K562 (cell line): ENCODE data around the gene IL27RA. TPM values are rescaled to one million over a fixed set of nuclear protein-coding genes. Genes with fewer than 3 reads are reported as not detected.

Experiments used
- BACH1 ChIP-seq: fragments of 200-800 bp; sonication (Bioruptor generic); IDR thresholded peaks from 2 replicates; pipeline ENCODE4 v1.6.1; 2016; ENCODE audit warnings: missing genetic modification characterization, missing compliant biosample characterization
- BDP1 ChIP-seq: IDR thresholded peaks from 3 replicates; pipeline ENCODE4 v1.6.1; 2011; ENCODE audit not compliant: insufficient read length, insufficient read depth
- CAMTA2 ChIP-seq: fragments of 250-450 bp; sonication (Bioruptor Pico); conservative IDR thresholded peaks from 2 replicates; pipeline ENCODE4 v1.5.1; 2022
- CBFB ChIP-seq: sonication (generic); formaldehyde crosslinking; IDR thresholded peaks from 2 replicates; pipeline ENCODE4 v1.4.0; 2020; ENCODE audit warnings: mild to moderate bottlenecking, missing genetic modification reagents
- KAT8 ChIP-seq: fragments of 450-650 bp; IDR thresholded peaks from 2 replicates; pipeline ENCODE4 v1.6.1; 2016; ENCODE audit warnings: low read depth, mild to moderate bottlenecking
- KDM5B ChIP-seq: fragments of 200-600 bp; sonication (generic); IDR thresholded peaks from 2 replicates; pipeline ENCODE4 v1.6.1; 2012; ENCODE audit warnings: low read depth, mild to moderate bottlenecking, moderate library complexity, low read length, control low read depth, inconsistent platforms; ENCODE audit not compliant: insufficient replicate concordance
- NBN ChIP-seq: fragments of 450-650 bp; IDR thresholded peaks from 2 replicates; pipeline ENCODE4 v1.6.1; 2016; ENCODE audit warnings: low read depth, mild to moderate bottlenecking
- SAP30 ChIP-seq: fragments of 200-600 bp; sonication (generic); IDR thresholded peaks from 2 replicates; pipeline ENCODE4 v1.6.1; 2012; ENCODE audit warnings: borderline replicate concordance, low read depth, mild to moderate bottlenecking, moderate library complexity, low read length, control low read depth, inconsistent platforms; ENCODE audit not compliant: insufficient read depth, poor library complexity, severe bottlenecking
- SMAD4 ChIP-seq: fragments of 250-450 bp; sonication (Bioruptor Pico); conservative IDR thresholded peaks from 2 replicates; pipeline ENCODE4 v1.8.0; 2021; ENCODE audit warnings: inconsistent platforms, mild to moderate bottlenecking, moderate library complexity
- THRB ChIP-seq: fragments of 450-650 bp; formaldehyde crosslinking; conservative IDR thresholded peaks from 2 replicates; pipeline ENCODE4 v1.4.0; 2022; ENCODE audit warnings: mild to moderate bottlenecking, missing genetic modification characterization
- ZFPM2 ChIP-seq: fragments of 250-450 bp; sonication (Bioruptor Pico); IDR thresholded peaks from 2 replicates; pipeline ENCODE4 v1.5.1; 2022; ENCODE audit warnings: mild to moderate bottlenecking
- polyA plus RNA-seq, 8 experiments: library from polyadenylated mRNA; depleted of rRNA in 4 of 8; stranded (reverse) in 5 of 8; unstranded in 3 of 8; fragments of >200 nt; fragmentation: Nextera tagmentation in 2 of 8; fragmentation: Illumina TruSeq in 1 of 8; extraction: Ambion mirVana in 2 of 8; extraction: Trizol in 1 of 8; gene quantifications; 2 replicates each; pipeline versions ENCODE4 v1.2.1 to v1.2.3, GENCODE V29; 2011 to 2014; ENCODE audit warnings: inconsistent platforms in 1 of 8, missing spikeins in 1 of 8
- total RNA-seq, 7 experiments: library from RNA; depleted of rRNA in 6 of 7; stranded (reverse); fragments of >200 nt in 6 of 7; fragmentation: Illumina TruSeq in 2 of 7; extraction: Trizol in 2 of 7; gene quantifications; 2 replicates each; pipeline versions ENCODE4 v1.2.1 to v1.2.3, GENCODE V29; 2011 to 2021; ENCODE audit warnings: low replicate concordance in 1 of 7
- TF ChIP-seq, protein P1 (sequence below), 2 experiments: fragments of 450-650 bp in 1 of 2; IDR thresholded peaks; 2 replicates each; pipeline ENCODE4 v1.6.1; 2011 to 2017; ENCODE audit warnings: low read depth in 2 of 2, antibody characterized with exemption in 1 of 2, borderline replicate concordance in 1 of 2, low read length in 1 of 2, mild to moderate bottlenecking in 1 of 2, mixed read lengths in 1 of 2; ENCODE audit not compliant: control insufficient read depth in 1 of 2
- TF ChIP-seq, protein P2 (sequence below): fragments of 450-650 bp; conservative IDR thresholded peaks from 2 replicates; pipeline ENCODE4 v1.6.1; 2016; ENCODE audit warnings: missing genetic modification characterization, low read depth, mild to moderate bottlenecking, control low read depth, missing compliant biosample characterization
- TF ChIP-seq, protein P3 (sequence below): sonication (generic); formaldehyde crosslinking; IDR thresholded peaks from 2 replicates; pipeline ENCODE4 v1.8.1; 2023; ENCODE audit warnings: missing genetic modification reagents, mild to moderate bottlenecking, borderline replicate concordance

The IL27RA gene
- total and polyA plus RNA-seq, 9 of the 15 experiments (the other 6 are each of a cell fraction or from before 2014, with no cell fraction given) = 1.9 to 15.9 (median 12.0) TPM

GRCh38 chr19:14080887-14081796 is 49.6 kb downstream of the IL27RA start (continued):
- TF ChIP-seq CBFB (CRISPR knock-in tag) (no peak), SMAD4 (no peak), KDM5B (peak; percentile 83), CAMTA2 (CRISPR knock-in tag) (no peak), SAP30 (no peak), BACH1 (tag) (no peak), NBN (no peak), BDP1 (no peak), THRB (0 out of 2 replicates have a peak, but pooled peaks have one; percentile 3), KAT8 (no peak), ZFPM2 (CRISPR knock-in tag) (no peak)
- TF ChIP-seq, protein P1, sequence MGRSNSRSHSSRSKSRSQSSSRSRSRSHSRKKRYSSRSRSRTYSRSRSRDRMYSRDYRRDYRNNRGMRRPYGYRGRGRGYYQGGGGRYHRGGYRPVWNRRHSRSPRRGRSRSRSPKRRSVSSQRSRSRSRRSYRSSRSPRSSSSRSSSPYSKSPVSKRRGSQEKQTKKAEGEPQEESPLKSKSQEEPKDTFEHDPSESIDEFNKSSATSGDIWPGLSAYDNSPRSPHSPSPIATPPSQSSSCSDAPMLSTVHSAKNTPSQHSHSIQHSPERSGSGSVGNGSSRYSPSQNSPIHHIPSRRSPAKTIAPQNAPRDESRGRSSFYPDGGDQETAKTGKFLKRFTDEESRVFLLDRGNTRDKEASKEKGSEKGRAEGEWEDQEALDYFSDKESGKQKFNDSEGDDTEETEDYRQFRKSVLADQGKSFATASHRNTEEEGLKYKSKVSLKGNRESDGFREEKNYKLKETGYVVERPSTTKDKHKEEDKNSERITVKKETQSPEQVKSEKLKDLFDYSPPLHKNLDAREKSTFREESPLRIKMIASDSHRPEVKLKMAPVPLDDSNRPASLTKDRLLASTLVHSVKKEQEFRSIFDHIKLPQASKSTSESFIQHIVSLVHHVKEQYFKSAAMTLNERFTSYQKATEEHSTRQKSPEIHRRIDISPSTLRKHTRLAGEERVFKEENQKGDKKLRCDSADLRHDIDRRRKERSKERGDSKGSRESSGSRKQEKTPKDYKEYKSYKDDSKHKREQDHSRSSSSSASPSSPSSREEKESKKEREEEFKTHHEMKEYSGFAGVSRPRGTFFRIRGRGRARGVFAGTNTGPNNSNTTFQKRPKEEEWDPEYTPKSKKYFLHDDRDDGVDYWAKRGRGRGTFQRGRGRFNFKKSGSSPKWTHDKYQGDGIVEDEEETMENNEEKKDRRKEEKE (IDR thresholded peaks at IDR 0.05; ENCODE audit: borderline replicate concordance in 1 of 2, control insufficient read depth in 1 of 2, low read depth in 2 of 2, low read length in 1 of 2) = peak in 1 of 2 experiments; percentile 76; a peak in 1 of 4 replicates
- TF ChIP-seq, protein P2, sequence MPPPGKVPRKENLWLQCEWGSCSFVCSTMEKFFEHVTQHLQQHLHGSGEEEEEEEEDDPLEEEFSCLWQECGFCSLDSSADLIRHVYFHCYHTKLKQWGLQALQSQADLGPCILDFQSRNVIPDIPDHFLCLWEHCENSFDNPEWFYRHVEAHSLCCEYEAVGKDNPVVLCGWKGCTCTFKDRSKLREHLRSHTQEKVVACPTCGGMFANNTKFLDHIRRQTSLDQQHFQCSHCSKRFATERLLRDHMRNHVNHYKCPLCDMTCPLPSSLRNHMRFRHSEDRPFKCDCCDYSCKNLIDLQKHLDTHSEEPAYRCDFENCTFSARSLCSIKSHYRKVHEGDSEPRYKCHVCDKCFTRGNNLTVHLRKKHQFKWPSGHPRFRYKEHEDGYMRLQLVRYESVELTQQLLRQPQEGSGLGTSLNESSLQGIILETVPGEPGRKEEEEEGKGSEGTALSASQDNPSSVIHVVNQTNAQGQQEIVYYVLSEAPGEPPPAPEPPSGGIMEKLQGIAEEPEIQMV = peak; percentile 98
- TF ChIP-seq, protein P3, sequence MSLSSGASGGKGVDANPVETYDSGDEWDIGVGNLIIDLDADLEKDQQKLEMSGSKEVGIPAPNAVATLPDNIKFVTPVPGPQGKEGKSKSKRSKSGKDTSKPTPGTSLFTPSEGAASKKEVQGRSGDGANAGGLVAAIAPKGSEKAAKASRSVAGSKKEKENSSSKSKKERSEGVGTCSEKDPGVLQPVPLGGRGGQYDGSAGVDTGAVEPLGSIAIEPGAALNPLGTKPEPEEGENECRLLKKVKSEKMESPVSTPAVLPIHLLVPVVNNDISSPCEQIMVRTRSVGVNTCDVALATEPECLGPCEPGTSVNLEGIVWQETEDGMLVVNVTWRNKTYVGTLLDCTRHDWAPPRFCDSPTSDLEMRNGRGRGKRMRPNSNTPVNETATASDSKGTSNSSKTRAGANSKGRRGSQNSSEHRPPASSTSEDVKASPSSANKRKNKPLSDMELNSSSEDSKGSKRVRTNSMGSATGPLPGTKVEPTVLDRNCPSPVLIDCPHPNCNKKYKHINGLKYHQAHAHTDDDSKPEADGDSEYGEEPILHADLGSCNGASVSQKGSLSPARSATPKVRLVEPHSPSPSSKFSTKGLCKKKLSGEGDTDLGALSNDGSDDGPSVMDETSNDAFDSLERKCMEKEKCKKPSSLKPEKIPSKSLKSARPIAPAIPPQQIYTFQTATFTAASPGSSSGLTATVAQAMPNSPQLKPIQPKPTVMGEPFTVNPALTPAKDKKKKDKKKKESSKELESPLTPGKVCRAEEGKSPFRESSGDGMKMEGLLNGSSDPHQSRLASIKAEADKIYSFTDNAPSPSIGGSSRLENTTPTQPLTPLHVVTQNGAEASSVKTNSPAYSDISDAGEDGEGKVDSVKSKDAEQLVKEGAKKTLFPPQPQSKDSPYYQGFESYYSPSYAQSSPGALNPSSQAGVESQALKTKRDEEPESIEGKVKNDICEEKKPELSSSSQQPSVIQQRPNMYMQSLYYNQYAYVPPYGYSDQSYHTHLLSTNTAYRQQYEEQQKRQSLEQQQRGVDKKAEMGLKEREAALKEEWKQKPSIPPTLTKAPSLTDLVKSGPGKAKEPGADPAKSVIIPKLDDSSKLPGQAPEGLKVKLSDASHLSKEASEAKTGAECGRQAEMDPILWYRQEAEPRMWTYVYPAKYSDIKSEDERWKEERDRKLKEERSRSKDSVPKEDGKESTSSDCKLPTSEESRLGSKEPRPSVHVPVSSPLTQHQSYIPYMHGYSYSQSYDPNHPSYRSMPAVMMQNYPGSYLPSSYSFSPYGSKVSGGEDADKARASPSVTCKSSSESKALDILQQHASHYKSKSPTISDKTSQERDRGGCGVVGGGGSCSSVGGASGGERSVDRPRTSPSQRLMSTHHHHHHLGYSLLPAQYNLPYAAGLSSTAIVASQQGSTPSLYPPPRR (CRISPR knock-in tag) = no peak
